ENCODE results near the gene CASP14. TPM values are rescaled to one million over a fixed set of nuclear protein-coding genes. Genes with fewer than 3 reads are reported as not detected.

Gene CASP14
- total and polyA plus RNA-seq, 2 of the 13 experiments (the other 11 are each of a cell fraction or from before 2014, with no cell fraction given): not detected

- TF ChIP-seq THYN1 (CRISPR knock-in tag; IDR thresholded peaks at IDR 0.05; ENCODE audit: borderline replicate concordance, low read depth) (no peak), MEIS1 (CRISPR knock-in tag; IDR thresholded peaks at IDR 0.05; ENCODE audit: borderline replicate concordance) (no peak), ZNF841 (CRISPR knock-in tag; IDR thresholded peaks at IDR 0.05; ENCODE audit: borderline replicate concordance) (no peak), MLXIP (CRISPR knock-in tag; IDR thresholded peaks at IDR 0.05; ENCODE audit: borderline replicate concordance) (no peak), SPEN (CRISPR knock-in tag; IDR thresholded peaks at IDR 0.05; ENCODE audit: low read depth) (0 out of 2 replicates have a peak, but pooled peaks have one; percentile 30), ZNF362 (CRISPR knock-in tag; IDR thresholded peaks at IDR 0.05; ENCODE audit: borderline replicate concordance) (no peak), KDM2A (CRISPR knock-in tag; IDR thresholded peaks at IDR 0.05; ENCODE audit: borderline replicate concordance, low read depth) (no peak), TBP (CRISPR knock-in tag; IDR thresholded peaks at IDR 0.05) (no peak), ZC3H4 (CRISPR knock-in tag; IDR thresholded peaks at IDR 0.05; ENCODE audit: borderline replicate concordance) (no peak), SRSF9 (IDR thresholded peaks at IDR 0.05; ENCODE audit: borderline replicate concordance, insufficient read depth, low read depth, low read length, poor library complexity, severe bottlenecking) (no peak), ETV5 (CRISPR knock-in tag; IDR thresholded peaks at IDR 0.05; ENCODE audit: borderline replicate concordance) (peak; percentile 77; the same call in 1 of the 2 replicates), TARDBP (CRISPR knock-in tag; IDR thresholded peaks at IDR 0.05) (peak; percentile 16; the same call in 1 of the 2 replicates), ZNF138 (CRISPR knock-in tag; IDR thresholded peaks at IDR 0.05; ENCODE audit: low read depth) (no peak)
- TF ChIP-seq, protein P1, sequence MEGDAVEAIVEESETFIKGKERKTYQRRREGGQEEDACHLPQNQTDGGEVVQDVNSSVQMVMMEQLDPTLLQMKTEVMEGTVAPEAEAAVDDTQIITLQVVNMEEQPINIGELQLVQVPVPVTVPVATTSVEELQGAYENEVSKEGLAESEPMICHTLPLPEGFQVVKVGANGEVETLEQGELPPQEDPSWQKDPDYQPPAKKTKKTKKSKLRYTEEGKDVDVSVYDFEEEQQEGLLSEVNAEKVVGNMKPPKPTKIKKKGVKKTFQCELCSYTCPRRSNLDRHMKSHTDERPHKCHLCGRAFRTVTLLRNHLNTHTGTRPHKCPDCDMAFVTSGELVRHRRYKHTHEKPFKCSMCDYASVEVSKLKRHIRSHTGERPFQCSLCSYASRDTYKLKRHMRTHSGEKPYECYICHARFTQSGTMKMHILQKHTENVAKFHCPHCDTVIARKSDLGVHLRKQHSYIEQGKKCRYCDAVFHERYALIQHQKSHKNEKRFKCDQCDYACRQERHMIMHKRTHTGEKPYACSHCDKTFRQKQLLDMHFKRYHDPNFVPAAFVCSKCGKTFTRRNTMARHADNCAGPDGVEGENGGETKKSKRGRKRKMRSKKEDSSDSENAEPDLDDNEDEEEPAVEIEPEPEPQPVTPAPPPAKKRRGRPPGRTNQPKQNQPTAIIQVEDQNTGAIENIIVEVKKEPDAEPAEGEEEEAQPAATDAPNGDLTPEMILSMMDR (CRISPR knock-in tag; IDR thresholded peaks at IDR 0.05): peak; percentile 60
- TF ChIP-seq, protein P2, sequence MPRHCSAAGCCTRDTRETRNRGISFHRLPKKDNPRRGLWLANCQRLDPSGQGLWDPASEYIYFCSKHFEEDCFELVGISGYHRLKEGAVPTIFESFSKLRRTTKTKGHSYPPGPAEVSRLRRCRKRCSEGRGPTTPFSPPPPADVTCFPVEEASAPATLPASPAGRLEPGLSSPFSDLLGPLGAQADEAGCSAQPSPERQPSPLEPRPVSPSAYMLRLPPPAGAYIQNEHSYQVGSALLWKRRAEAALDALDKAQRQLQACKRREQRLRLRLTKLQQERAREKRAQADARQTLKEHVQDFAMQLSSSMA (CRISPR knock-in tag; IDR thresholded peaks at IDR 0.05): no peak
- TF ChIP-seq, protein P3, sequence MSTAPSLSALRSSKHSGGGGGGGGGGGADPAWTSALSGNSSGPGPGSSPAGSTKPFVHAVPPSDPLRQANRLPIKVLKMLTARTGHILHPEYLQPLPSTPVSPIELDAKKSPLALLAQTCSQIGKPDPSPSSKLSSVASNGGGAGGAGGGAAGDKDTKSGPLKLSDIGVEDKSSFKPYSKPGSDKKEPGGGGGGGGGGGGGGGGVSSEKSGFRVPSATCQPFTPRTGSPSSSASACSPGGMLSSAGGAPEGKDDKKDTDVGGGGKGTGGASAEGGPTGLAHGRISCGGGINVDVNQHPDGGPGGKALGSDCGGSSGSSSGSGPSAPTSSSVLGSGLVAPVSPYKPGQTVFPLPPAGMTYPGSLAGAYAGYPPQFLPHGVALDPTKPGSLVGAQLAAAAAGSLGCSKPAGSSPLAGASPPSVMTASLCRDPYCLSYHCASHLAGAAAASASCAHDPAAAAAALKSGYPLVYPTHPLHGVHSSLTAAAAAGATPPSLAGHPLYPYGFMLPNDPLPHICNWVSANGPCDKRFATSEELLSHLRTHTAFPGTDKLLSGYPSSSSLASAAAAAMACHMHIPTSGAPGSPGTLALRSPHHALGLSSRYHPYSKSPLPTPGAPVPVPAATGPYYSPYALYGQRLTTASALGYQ (CRISPR knock-in tag; IDR thresholded peaks at IDR 0.05): 0 out of 2 replicates have a peak, but pooled peaks have one; percentile 36
- TF ChIP-seq, protein P4, sequence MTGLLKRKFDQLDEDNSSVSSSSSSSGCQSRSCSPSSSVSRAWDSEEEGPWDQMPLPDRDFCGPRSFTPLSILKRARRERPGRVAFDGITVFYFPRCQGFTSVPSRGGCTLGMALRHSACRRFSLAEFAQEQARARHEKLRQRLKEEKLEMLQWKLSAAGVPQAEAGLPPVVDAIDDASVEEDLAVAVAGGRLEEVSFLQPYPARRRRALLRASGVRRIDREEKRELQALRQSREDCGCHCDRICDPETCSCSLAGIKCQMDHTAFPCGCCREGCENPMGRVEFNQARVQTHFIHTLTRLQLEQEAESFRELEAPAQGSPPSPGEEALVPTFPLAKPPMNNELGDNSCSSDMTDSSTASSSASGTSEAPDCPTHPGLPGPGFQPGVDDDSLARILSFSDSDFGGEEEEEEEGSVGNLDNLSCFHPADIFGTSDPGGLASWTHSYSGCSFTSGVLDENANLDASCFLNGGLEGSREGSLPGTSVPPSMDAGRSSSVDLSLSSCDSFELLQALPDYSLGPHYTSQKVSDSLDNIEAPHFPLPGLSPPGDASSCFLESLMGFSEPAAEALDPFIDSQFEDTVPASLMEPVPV (CRISPR knock-in tag; IDR thresholded peaks at IDR 0.05): no peak
Observed at GRCh38 chr19:15072930-15073647, 23.8 kb downstream of the CASP14 start (continued).
